Common myeloid progenitor, CD34-positive (primary cell): ENCODE measurements around the gene KLHL41.
"Not testable (repeated sequence)": the region's sequence is repeated elsewhere in the genome, so short reads cannot be mapped to it uniquely, and the experiment has no call there.

Experiments used
- CTCF ChIA-PET: fragments of 350-600 bp; sonication (Branson Sonifier 250); formaldehyde crosslinking; loops from one replicate; lab custom pipeline; 2021; ENCODE audit warnings: antibody characterized with exemption; lab: Charles Lee
- POLR2A ChIA-PET: fragments of 350-600 bp; sonication (Branson Sonifier 250); formaldehyde crosslinking; loops from one replicate; lab custom pipeline; 2021; ENCODE audit warnings: antibody characterized with exemption; lab: Charles Lee
- DNase-seq, 3 donors: peaks; one replicate each; pipeline versions ENCODE4 v3.0.0 to v3.0.0-alpha.2; 2013
- H3K27ac ChIP-seq, 2 experiments: 1 replicate in 1 of 2; 2 replicates in 1 of 2; pipeline ENCODE4 v1.7.0; 2013; ENCODE audit warnings: inconsistent platforms in 2 of 2, low read length in 2 of 2, mild to moderate bottlenecking in 2 of 2, low read depth in 1 of 2, moderate library complexity in 1 of 2; ENCODE audit not compliant: severe bottlenecking in 2 of 2, insufficient read depth in 1 of 2, poor library complexity in 1 of 2
- H3K27me3 ChIP-seq, 5 experiments: replicated peaks in 2 of 5; 1 replicate in 3 of 5; 2 replicates in 2 of 5; pipeline versions ENCODE4 v1.6.1 to v1.7.0; 2013; ENCODE audit warnings: low read length in 4 of 5, mild to moderate bottlenecking in 2 of 5, moderate library complexity in 2 of 5, inconsistent platforms in 1 of 5; ENCODE audit not compliant: insufficient read depth in 5 of 5, control insufficient read depth in 4 of 5
- H3K36me3 ChIP-seq, 4 experiments: 1 replicate in 2 of 4; 2 replicates in 2 of 4; pipeline versions ENCODE4 v1.6.1 to v1.7.0; 2013; ENCODE audit warnings: low read length in 3 of 4, control low read depth in 1 of 4, mild to moderate bottlenecking in 1 of 4; ENCODE audit not compliant: control insufficient read depth in 4 of 4, insufficient read depth in 4 of 4
- H3K4me1 ChIP-seq, 4 experiments: 1 replicate in 3 of 4; 2 replicates in 1 of 4; pipeline versions ENCODE4 v1.6.1 to v1.7.1; 2013; ENCODE audit warnings: low read length in 3 of 4, mild to moderate bottlenecking in 3 of 4, control low read depth in 1 of 4, inconsistent platforms in 1 of 4, moderate library complexity in 1 of 4; ENCODE audit not compliant: control insufficient read depth in 4 of 4, insufficient read depth in 4 of 4; ENCODE audit errors: control extremely low read depth in 1 of 4
- H3K4me3 ChIP-seq, 7 experiments: 1 replicate in 4 of 7; 2 replicates in 3 of 7; pipeline versions ENCODE4 v1.5.1 to v1.7.0; 2013; ENCODE audit warnings: mild to moderate bottlenecking in 7 of 7, low read length in 6 of 7, moderate library complexity in 6 of 7, inconsistent platforms in 2 of 7, low read depth in 2 of 7, control low read depth in 1 of 7; ENCODE audit not compliant: insufficient read depth in 4 of 7, control insufficient read depth in 1 of 7; ENCODE audit errors: extremely low read depth in 1 of 7
- H3K9me3 ChIP-seq, 5 experiments: 1 replicate in 4 of 5; 2 replicates in 1 of 5; pipeline versions ENCODE4 v1.6.1 to v1.7.1; 2013; ENCODE audit warnings: low read length in 4 of 5, mild to moderate bottlenecking in 2 of 5, inconsistent platforms in 1 of 5, low read depth in 1 of 5, moderate library complexity in 1 of 5; ENCODE audit not compliant: control insufficient read depth in 4 of 5, insufficient read depth in 2 of 5; ENCODE audit errors: control extremely low read depth in 1 of 5
- WGBS: methylation state at CpG from one replicate; pipeline ENCODE4 v1.1.5; 2013; ENCODE audit not compliant: insufficient coverage; 5-methylcytosine and 5-hydroxymethylcytosine counted together

The KLHL41 gene

DNA sequence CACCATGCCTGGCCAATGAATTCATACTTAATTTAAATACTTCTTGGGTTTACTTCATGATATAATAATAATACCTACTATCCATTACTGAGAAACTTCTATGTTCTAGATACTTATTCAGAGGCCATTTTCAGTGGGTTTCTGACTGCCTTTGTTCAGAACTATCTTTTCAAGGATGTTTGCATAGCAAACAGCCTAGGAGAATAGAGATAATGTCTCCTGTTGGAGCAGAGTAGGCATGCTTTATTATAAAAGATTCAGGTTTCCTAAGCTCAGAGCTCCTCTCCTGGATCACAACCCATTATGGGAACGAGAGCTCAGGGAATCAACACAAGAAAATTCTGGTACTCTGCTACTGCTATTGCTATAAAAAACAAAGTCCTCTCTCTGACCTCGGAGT is 53.0 kb downstream of the KLHL41 start:
- Histone ChIP-seq H3K9me3 (peaks cover 0 to 3% (median 0%) of the 10 kb centered on the region in 5 experiments), H3K27ac (no peak overlapping the region), H3K27me3 (no peaks in the 10 kb centered on the region), H3K36me3 (peaks cover 8 to 31% (median 16%) of the 10 kb centered on the region in 4 experiments), H3K4me3 (no peak overlapping the region), H3K4me1 (no peaks in the 10 kb centered on the region)
- CTCF ChIA-PET = interaction anchor here (0.7 to 1.3 kb wide), 2 partner anchors 9 to 261 kb away, joined by 3 to 8 read pairs; no protein-coding TSS in a partner anchor
- whole genome bisulfite sequencing = 83% methylated on average over 1 of the region's 2 CpGs
- POLR2A ChIA-PET = no interaction called here
- DNase-seq = no peak

GRCh38 chr2:169565686-169566085 is 56.2 kb downstream of the KLHL41 start:
- Histone ChIP-seq H3K9me3 (peaks cover 0 to 3% (median 0%) of the 10 kb centered on the region in 5 experiments), H3K36me3 (peaks cover 6 to 31% (median 6%) of the 10 kb centered on the region in 4 experiments), H3K27me3 (no peaks in the 10 kb centered on the region), H3K27ac (no peak overlapping the region), H3K4me1 (no peaks in the 10 kb centered on the region), H3K4me3 (no peak overlapping the region)
- ChIA-PET CTCF (interaction anchor here (1.1 kb wide), 1 partner anchor 14 kb away, joined by 4 read pairs; no protein-coding TSS in a partner anchor), POLR2A (no interaction called here)
- WGBS = no CpG with 5 or more reads among the region's 1 CpG
- no peak for DNase-seq

DNA sequence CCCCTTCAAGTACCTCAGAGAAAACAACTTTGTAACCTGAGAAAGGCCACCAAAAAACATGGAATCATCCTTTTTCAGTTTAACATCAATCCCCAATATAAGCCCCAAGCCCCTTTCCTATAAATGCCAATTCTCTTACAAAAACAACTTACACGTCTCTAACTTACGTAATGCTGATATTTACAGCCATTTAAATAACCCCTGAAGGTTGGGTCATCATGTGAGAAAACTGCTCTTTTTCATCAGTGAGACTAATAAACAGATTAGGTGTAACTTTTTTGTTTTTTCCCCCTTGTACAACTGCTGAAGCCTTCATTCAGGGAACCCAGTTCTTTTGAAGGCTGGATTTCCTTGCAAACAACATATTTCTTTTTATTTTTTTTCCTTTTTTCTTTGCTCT is 60.4 kb downstream of the KLHL41 start:
- no CpG with 5 or more reads among the region's 2 CpGs for WGBS
- peaks cover 5 to 12% (median 9%) of the 10 kb centered on the region in 4 experiments for H3K4me1 ChIP-seq
- H3K27me3 ChIP-seq = no peaks in the 10 kb centered on the region
- ChIA-PET POLR2A (no interaction called here), CTCF (no interaction called here)
- no peak overlapping the region for H3K27ac ChIP-seq
- H3K36me3 ChIP-seq = peaks cover 0 to 25% (median 3%) of the 10 kb centered on the region in 4 experiments
- no peaks in the 10 kb centered on the region for H3K9me3 ChIP-seq
- no peak overlapping the region for H3K4me3 ChIP-seq
- DNase-seq = no peak

GRCh38 chr2:169570752-169571151 is 61.2 kb downstream of the KLHL41 start:
- H3K4me3 ChIP-seq, POLR2A ChIA-PET, H3K27ac ChIP-seq, DNase-seq, H3K9me3 ChIP-seq, H3K27me3 ChIP-seq: not testable (repeated sequence)
- WGBS = 100% methylated on average over 3 of the region's 4 CpGs
- CTCF ChIA-PET = interaction anchor here (2.1 kb wide), 1 partner anchor 8 kb away, joined by 8 read pairs; no protein-coding TSS in a partner anchor
- peaks cover 5 to 12% (median 9%) of the 10 kb centered on the region in 4 experiments for H3K4me1 ChIP-seq
- peaks cover 0 to 22% (median 2%) of the 10 kb centered on the region in 4 experiments for H3K36me3 ChIP-seq

GRCh38 chr2:169571571-169571970 is 62.1 kb downstream of the KLHL41 start:
- no peak overlapping the region for H3K27ac ChIP-seq
- peaks cover 0 to 22% (median under 1%) of the 10 kb centered on the region in 4 experiments for H3K36me3 ChIP-seq
- ChIA-PET POLR2A (no interaction called here), CTCF (interaction anchor here (2.1 kb wide), 1 partner anchor 9 kb away, joined by 8 read pairs; no protein-coding TSS in a partner anchor)
- no peak for DNase-seq
- WGBS = 80% methylated on average over 1 of the region's 3 CpGs
- no peaks in the 10 kb centered on the region for H3K9me3 ChIP-seq
- H3K4me1 ChIP-seq = peaks cover 5 to 12% (median 9%) of the 10 kb centered on the region in 4 experiments
- H3K4me3 ChIP-seq = no peak overlapping the region
- H3K27me3 ChIP-seq = no peaks in the 10 kb centered on the region

DNA sequence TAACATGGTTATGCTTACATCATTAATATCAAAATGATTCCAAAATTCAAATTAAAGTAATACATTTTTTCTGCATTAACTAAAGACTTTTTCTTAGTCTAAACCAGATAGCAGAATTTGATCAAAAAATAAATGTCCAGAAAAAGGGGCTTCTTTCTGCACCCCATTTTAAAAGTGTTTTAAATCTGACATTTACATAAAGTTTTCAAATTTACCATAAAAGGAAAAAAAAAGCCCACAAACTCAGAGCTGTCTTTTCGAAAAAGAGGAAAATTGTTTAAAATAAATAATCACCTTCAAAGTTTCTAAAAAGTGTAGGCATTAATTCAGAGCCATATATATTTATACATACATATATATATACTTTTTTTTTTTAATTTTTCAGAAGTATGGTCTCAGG is 62.7 kb downstream of the KLHL41 start:
- Histone ChIP-seq H3K27me3 (no peaks in the 10 kb centered on the region), H3K27ac (peak overlapping the region in 1 of 2 experiments; percentile 88), H3K9me3 (no peaks in the 10 kb centered on the region), H3K36me3 (peaks cover 0 to 22% (median under 1%) of the 10 kb centered on the region in 4 experiments), H3K4me3 (peak overlapping the region in 1 of 7 experiments; percentile 94), H3K4me1 (peaks cover 5 to 12% (median 9%) of the 10 kb centered on the region in 4 experiments)
- CTCF ChIA-PET = interaction anchor here (2.1 to 2.4 kb wide), 2 partner anchors 9 to 10 kb away, joined by 8 to 12 read pairs; no protein-coding TSS in a partner anchor
- no CpG with 5 or more reads among the region's 1 CpG for WGBS
- no peak for DNase-seq
- POLR2A ChIA-PET = interaction anchor here (0.6 kb wide), 1 partner anchor 66 kb away, joined by 4 read pairs; no protein-coding TSS in a partner anchor

- 20% methylated on average over 1 of the region's 2 CpGs for WGBS
- Histone ChIP-seq H3K36me3 (peaks cover 0 to 17% (median under 1%) of the 10 kb centered on the region in 4 experiments), H3K4me1 (peaks cover 5 to 12% (median 9%) of the 10 kb centered on the region in 4 experiments), H3K27me3 (no peaks in the 10 kb centered on the region), H3K27ac (peak overlapping the region; percentile 70 to 88), H3K9me3 (no peaks in the 10 kb centered on the region), H3K4me3 (peak overlapping the region in 6 of 7 experiments; percentile 87 to 100 (median 96))
- no peak for DNase-seq
- CTCF ChIA-PET = interaction anchor here (1.4 to 2.4 kb wide), 5 partner anchors 10 to 44 kb away, joined by 3 to 12 read pairs (median 6); no protein-coding TSS in a partner anchor
- POLR2A ChIA-PET = interaction anchor here (0.5 to 0.6 kb wide), 2 partner anchors 66 to 178 kb away, joined by 3 to 4 read pairs; no protein-coding TSS in a partner anchor
Measured at GRCh38 chr2:169572821-169573159, 63.3 kb downstream of the KLHL41 start.
